ENCODE data around the gene MRGPRX2.

MRGPRX2 gene

GRCh38 chr11:19060629-19061028 lies at the start of gene MRGPRX2:
Gene MRGPRX2 (minus strand): TSS chr11:19060717. CDS start chr11:19056402, 4,315 bp downstream.
- no peaks in the 10 kb centered on the region for H3K36me3 ChIP-seq (ENCODE audit: control insufficient read depth in 2 of 2, insufficient read depth in 2 of 2, low read length in 2 of 2)
- H3K9me3 ChIP-seq (ENCODE audit: control insufficient read depth in 2 of 2, low read length in 2 of 2), result no peaks in the 10 kb centered on the region
- no peak within 1 kb of the TSS for H3K4me3 ChIP-seq (ENCODE audit: low read length in 2 of 2)
- H3K9ac ChIP-seq (ENCODE audit: low read depth in 1 of 2, low read length in 2 of 2), result no peak within 1 kb of the TSS
- H3K4me1 ChIP-seq (ENCODE audit: control insufficient read depth in 2 of 2, insufficient read depth in 2 of 2, low read length in 2 of 2), result no peaks in the 10 kb centered on the region
- no peak within 1 kb of the TSS for H3K27ac ChIP-seq (ENCODE audit: low read depth in 2 of 2, low read length in 2 of 2)
- H3K27me3 ChIP-seq (ENCODE audit: control insufficient read depth in 2 of 2, insufficient read depth in 2 of 2, low read length in 2 of 2), result peaks cover 0 to 3% of the 10 kb centered on the region in 2 donors

DNA sequence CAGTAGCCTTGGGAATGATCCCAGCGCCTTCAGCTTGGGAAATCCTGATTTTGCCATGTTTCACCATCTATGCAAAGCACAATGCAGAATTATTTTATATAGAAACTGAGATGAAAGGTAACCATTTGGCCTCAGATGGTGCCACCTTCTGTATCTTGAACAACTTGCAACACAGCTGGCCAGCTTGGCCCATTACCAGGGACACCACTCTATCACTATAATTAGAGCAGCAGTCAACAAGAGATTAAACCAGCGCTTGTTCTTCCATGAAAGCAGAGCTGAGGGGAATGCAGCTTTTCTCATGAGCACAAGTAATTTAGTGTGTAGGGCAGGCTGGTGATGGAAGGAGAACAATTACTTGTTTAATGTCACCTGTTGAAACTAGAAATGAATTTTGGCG lies 49.8 kb upstream of the MRGPRX2 start:
- H3K4me3 ChIP-seq (ENCODE audit: low read length in 2 of 2), result no peak overlapping the region
- no peaks in the 10 kb centered on the region for H3K9me3 ChIP-seq (ENCODE audit: control insufficient read depth in 2 of 2, low read length in 2 of 2)
- no peaks in the 10 kb centered on the region for H3K36me3 ChIP-seq (ENCODE audit: control insufficient read depth in 2 of 2, insufficient read depth in 2 of 2, low read length in 2 of 2)
- H3K9ac ChIP-seq (ENCODE audit: low read depth in 1 of 2, low read length in 2 of 2), result no peak overlapping the region
- H3K4me1 ChIP-seq (ENCODE audit: control insufficient read depth in 2 of 2, insufficient read depth in 2 of 2, low read length in 2 of 2), result no peaks in the 10 kb centered on the region
- no peaks in the 10 kb centered on the region for H3K27me3 ChIP-seq (ENCODE audit: control insufficient read depth in 2 of 2, insufficient read depth in 2 of 2, low read length in 2 of 2)
- H3K27ac ChIP-seq (ENCODE audit: low read depth in 2 of 2, low read length in 2 of 2), result no peak overlapping the region

- no peaks in the 10 kb centered on the region for H3K9me3 ChIP-seq (ENCODE audit: control insufficient read depth in 2 of 2, low read length in 2 of 2)
Measured at GRCh38 chr11:19107125-19107524, 46.6 kb upstream of the MRGPRX2 start.

GRCh38 chr11:19105011-19105410 lies 44.5 kb upstream of the MRGPRX2 start:
- no peak overlapping the region for H3K4me3 ChIP-seq (ENCODE audit: low read length in 2 of 2)
- H3K36me3 ChIP-seq (ENCODE audit: control insufficient read depth in 2 of 2, insufficient read depth in 2 of 2, low read length in 2 of 2), result no peaks in the 10 kb centered on the region
- no peak overlapping the region for H3K27ac ChIP-seq (ENCODE audit: low read depth in 2 of 2, low read length in 2 of 2)
- no peaks in the 10 kb centered on the region for H3K27me3 ChIP-seq (ENCODE audit: control insufficient read depth in 2 of 2, insufficient read depth in 2 of 2, low read length in 2 of 2)
- no peak overlapping the region for H3K9ac ChIP-seq (ENCODE audit: low read depth in 1 of 2, low read length in 2 of 2)
- peaks cover 16 to 18% of the 10 kb centered on the region in 2 donors for H3K4me1 ChIP-seq (ENCODE audit: control insufficient read depth in 2 of 2, insufficient read depth in 2 of 2, low read length in 2 of 2)
- no peaks in the 10 kb centered on the region for H3K9me3 ChIP-seq (ENCODE audit: control insufficient read depth in 2 of 2, low read length in 2 of 2)

More at GRCh38 chr11:19107125-19107524, 46.6 kb upstream of the MRGPRX2 start:
- no peak overlapping the region for H3K9ac ChIP-seq (ENCODE audit: low read depth in 1 of 2, low read length in 2 of 2)
- H3K4me1 ChIP-seq (ENCODE audit: control insufficient read depth in 2 of 2, insufficient read depth in 2 of 2, low read length in 2 of 2), result peaks cover 8 to 12% of the 10 kb centered on the region in 2 donors
- no peak overlapping the region for H3K27ac ChIP-seq (ENCODE audit: low read depth in 2 of 2, low read length in 2 of 2)
- no peak overlapping the region for H3K4me3 ChIP-seq (ENCODE audit: low read length in 2 of 2)
- H3K36me3 ChIP-seq (ENCODE audit: control insufficient read depth in 2 of 2, insufficient read depth in 2 of 2, low read length in 2 of 2), result no peaks in the 10 kb centered on the region
- no peaks in the 10 kb centered on the region for H3K27me3 ChIP-seq (ENCODE audit: control insufficient read depth in 2 of 2, insufficient read depth in 2 of 2, low read length in 2 of 2)

DNA sequence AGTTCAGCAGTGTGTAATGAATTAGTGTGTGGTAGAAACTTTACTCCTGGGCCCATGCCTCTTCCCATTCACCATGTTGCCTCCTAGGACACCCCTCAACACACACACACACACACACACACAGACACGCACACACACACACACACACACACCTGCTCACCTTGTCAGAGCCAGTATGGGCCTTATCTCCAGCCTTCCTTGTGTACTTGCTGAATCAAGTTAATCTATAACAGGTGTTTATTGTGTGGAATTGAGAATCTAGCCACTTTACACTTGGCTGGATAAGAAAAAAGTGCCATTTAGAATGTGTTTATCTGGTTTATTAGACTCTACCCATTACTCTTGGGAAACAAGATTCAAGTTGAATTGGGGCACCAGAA lies 42.0 kb upstream of the MRGPRX2 start:
- Histone ChIP-seq H3K27me3 (ENCODE audit: control insufficient read depth in 2 of 2, insufficient read depth in 2 of 2, low read length in 2 of 2) (no peaks in the 10 kb centered on the region), H3K4me3 (ENCODE audit: low read length in 2 of 2) (peak overlapping the region in 1 of 2 donors; percentile 45), H3K4me1 (ENCODE audit: control insufficient read depth in 2 of 2, insufficient read depth in 2 of 2, low read length in 2 of 2) (peaks cover 16 to 18% of the 10 kb centered on the region in 2 donors), H3K9me3 (ENCODE audit: control insufficient read depth in 2 of 2, low read length in 2 of 2) (no peaks in the 10 kb centered on the region), H3K27ac (ENCODE audit: low read depth in 2 of 2, low read length in 2 of 2) (peak overlapping the region; percentile 74 to 80), H3K9ac (ENCODE audit: low read depth in 1 of 2, low read length in 2 of 2) (no peak overlapping the region), H3K36me3 (ENCODE audit: control insufficient read depth in 2 of 2, insufficient read depth in 2 of 2, low read length in 2 of 2) (no peaks in the 10 kb centered on the region)

GRCh38 chr11:19101796-19102520 lies 41.4 kb upstream of the MRGPRX2 start:
- H3K27ac ChIP-seq (ENCODE audit: low read depth in 2 of 2, low read length in 2 of 2), result peak overlapping the region; percentile 74 to 80
- H3K9me3 ChIP-seq (ENCODE audit: control insufficient read depth in 2 of 2, low read length in 2 of 2), result no peaks in the 10 kb centered on the region
- H3K36me3 ChIP-seq (ENCODE audit: control insufficient read depth in 2 of 2, insufficient read depth in 2 of 2, low read length in 2 of 2), result no peaks in the 10 kb centered on the region
- H3K9ac ChIP-seq (ENCODE audit: low read depth in 1 of 2, low read length in 2 of 2), result no peak overlapping the region
- H3K27me3 ChIP-seq (ENCODE audit: control insufficient read depth in 2 of 2, insufficient read depth in 2 of 2, low read length in 2 of 2), result no peaks in the 10 kb centered on the region
- H3K4me3 ChIP-seq (ENCODE audit: low read length in 2 of 2), result peak overlapping the region in 1 of 2 donors; percentile 45
- H3K4me1 ChIP-seq (ENCODE audit: control insufficient read depth in 2 of 2, insufficient read depth in 2 of 2, low read length in 2 of 2), result peaks cover 16 to 18% of the 10 kb centered on the region in 2 donors

GRCh38 chr11:19100885-19101284 lies 40.4 kb upstream of the MRGPRX2 start:
- Histone ChIP-seq H3K27ac (ENCODE audit: low read depth in 2 of 2, low read length in 2 of 2) (no peak overlapping the region), H3K4me3 (ENCODE audit: low read length in 2 of 2) (no peak overlapping the region), H3K4me1 (ENCODE audit: control insufficient read depth in 2 of 2, insufficient read depth in 2 of 2, low read length in 2 of 2) (peaks cover 16 to 18% of the 10 kb centered on the region in 2 donors), H3K27me3 (ENCODE audit: control insufficient read depth in 2 of 2, insufficient read depth in 2 of 2, low read length in 2 of 2) (no peaks in the 10 kb centered on the region), H3K36me3 (ENCODE audit: control insufficient read depth in 2 of 2, insufficient read depth in 2 of 2, low read length in 2 of 2) (no peaks in the 10 kb centered on the region), H3K9me3 (ENCODE audit: control insufficient read depth in 2 of 2, low read length in 2 of 2) (no peaks in the 10 kb centered on the region), H3K9ac (ENCODE audit: low read depth in 1 of 2, low read length in 2 of 2) (no peak overlapping the region)

- no peaks in the 10 kb centered on the region for H3K36me3 ChIP-seq (ENCODE audit: control insufficient read depth in 2 of 2, insufficient read depth in 2 of 2, low read length in 2 of 2)
- peaks cover 18 to 19% of the 10 kb centered on the region in 2 donors for H3K4me1 ChIP-seq (ENCODE audit: control insufficient read depth in 2 of 2, insufficient read depth in 2 of 2, low read length in 2 of 2)
- H3K27ac ChIP-seq (ENCODE audit: low read depth in 2 of 2, low read length in 2 of 2), result no peak overlapping the region
- H3K4me3 ChIP-seq (ENCODE audit: low read length in 2 of 2), result no peak overlapping the region
- H3K27me3 ChIP-seq (ENCODE audit: control insufficient read depth in 2 of 2, insufficient read depth in 2 of 2, low read length in 2 of 2), result no peaks in the 10 kb centered on the region
- no peaks in the 10 kb centered on the region for H3K9me3 ChIP-seq (ENCODE audit: control insufficient read depth in 2 of 2, low read length in 2 of 2)
- H3K9ac ChIP-seq (ENCODE audit: low read depth in 1 of 2, low read length in 2 of 2), result no peak overlapping the region
Measured at GRCh38 chr11:19099093-19099492, 38.6 kb upstream of the MRGPRX2 start.

- Histone ChIP-seq H3K9ac (ENCODE audit: low read depth in 1 of 2, low read length in 2 of 2) (no peak overlapping the region), H3K27me3 (ENCODE audit: control insufficient read depth in 2 of 2, insufficient read depth in 2 of 2, low read length in 2 of 2) (no peaks in the 10 kb centered on the region), H3K27ac (ENCODE audit: low read depth in 2 of 2, low read length in 2 of 2) (no peak overlapping the region), H3K4me1 (ENCODE audit: control insufficient read depth in 2 of 2, insufficient read depth in 2 of 2, low read length in 2 of 2) (peaks cover 0 to 8% of the 10 kb centered on the region in 2 donors), H3K36me3 (ENCODE audit: control insufficient read depth in 2 of 2, insufficient read depth in 2 of 2, low read length in 2 of 2) (no peaks in the 10 kb centered on the region), H3K4me3 (ENCODE audit: low read length in 2 of 2) (no peak overlapping the region), H3K9me3 (ENCODE audit: control insufficient read depth in 2 of 2, low read length in 2 of 2) (no peaks in the 10 kb centered on the region)
Measured at GRCh38 chr11:19094859-19095258, 34.3 kb upstream of the MRGPRX2 start.

DNA sequence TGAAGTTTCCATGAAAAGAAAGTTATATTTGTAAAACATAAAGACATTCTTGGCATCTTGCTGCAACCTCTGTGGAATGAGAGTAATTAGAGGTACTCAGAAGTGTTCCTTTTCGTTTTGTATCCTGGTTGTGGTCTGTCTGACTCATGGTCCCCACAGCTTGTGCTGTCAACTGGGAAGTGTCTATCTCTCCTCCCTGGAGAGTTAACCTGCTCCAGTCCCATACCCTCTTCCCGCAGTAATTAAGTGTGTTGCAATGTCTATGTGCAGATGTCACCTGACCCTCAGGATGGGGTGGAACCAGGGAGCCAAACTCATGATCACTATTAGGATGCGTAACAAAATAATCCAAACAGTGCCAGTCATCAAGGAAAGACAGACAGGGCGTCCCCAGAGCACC lies 33.5 kb upstream of the MRGPRX2 start:
- no peak overlapping the region for H3K9ac ChIP-seq (ENCODE audit: low read depth in 1 of 2, low read length in 2 of 2)
- H3K4me3 ChIP-seq (ENCODE audit: low read length in 2 of 2), result no peak overlapping the region
- H3K4me1 ChIP-seq (ENCODE audit: control insufficient read depth in 2 of 2, insufficient read depth in 2 of 2, low read length in 2 of 2), result peaks cover 0 to 8% of the 10 kb centered on the region in 2 donors
- H3K9me3 ChIP-seq (ENCODE audit: control insufficient read depth in 2 of 2, low read length in 2 of 2), result no peaks in the 10 kb centered on the region
- H3K27me3 ChIP-seq (ENCODE audit: control insufficient read depth in 2 of 2, insufficient read depth in 2 of 2, low read length in 2 of 2), result no peaks in the 10 kb centered on the region
- no peak overlapping the region for H3K27ac ChIP-seq (ENCODE audit: low read depth in 2 of 2, low read length in 2 of 2)
- no peaks in the 10 kb centered on the region for H3K36me3 ChIP-seq (ENCODE audit: control insufficient read depth in 2 of 2, insufficient read depth in 2 of 2, low read length in 2 of 2)
